Measurements from ENCODE around the gene TBC1D9.

- TF ChIP-seq CTCF (IDR thresholded peaks at IDR 0.05) (no peak), POLR2A (IDR thresholded peaks at IDR 0.05) (no peak)
Measured at GRCh38 chr4:140604544-140604943, 151.6 kb downstream of the TBC1D9 start.
